ENCODE measurements around the gene CALHM6.

DNA sequence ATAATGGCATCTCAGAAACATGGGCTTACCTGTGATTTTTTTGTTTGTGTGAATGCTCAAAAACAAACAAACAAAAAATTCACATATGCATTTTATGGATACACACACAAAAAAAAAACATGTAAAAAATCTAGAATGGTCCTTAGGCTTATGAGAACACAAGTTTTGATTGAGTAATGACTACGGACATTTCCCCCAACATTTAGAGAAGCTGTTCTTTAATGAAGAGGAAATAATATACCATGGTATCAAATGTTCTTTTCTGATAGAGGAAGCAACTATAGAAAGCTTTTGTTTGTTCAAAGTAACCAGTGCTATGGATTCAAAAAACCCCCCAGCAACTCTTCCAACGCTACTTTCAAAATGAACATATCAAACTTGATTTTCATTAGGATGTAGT lies 8.6 kb upstream of the CALHM6 start:
- TF ChIP-seq POLR2AphosphoS5 (IDR thresholded peaks at IDR 0.05) (no peak), CTCF (IDR thresholded peaks at IDR 0.05) (no peak), EP300 (IDR thresholded peaks at IDR 0.05) (no peak)
